SK-N-SH (cell line): ENCODE results near the gene FAM174B. TPM values are rescaled to one million over a fixed set of nuclear protein-coding genes. Genes with fewer than 3 reads are reported as not detected.

ENCODE experiments used
- CTCF ChIA-PET: fragments of 300-600, 350-600 bp; formaldehyde crosslinking; extraction: SDS; loops from one replicate; lab custom pipeline; 2021; lab: Yijun Ruan, JAX
- POLR2A ChIA-PET: fragments of 350-600 bp; sonication (Branson Sonifier 250); formaldehyde crosslinking; extraction: SDS; loops from one replicate; lab custom pipeline; 2020; ENCODE audit warnings: antibody characterized with exemption, inconsistent platforms; lab: Yijun Ruan, JAX
- DNase-seq: peaks from one replicate; pipeline ENCODE4 v3.0.0; 2012
- H2AFZ ChIP-seq: fragments of 200-600 bp; sonication (generic); 2 replicates; pipeline ENCODE4 v1.8.1; 2016; ENCODE audit warnings: antibody characterized with exemption, mild to moderate bottlenecking, low read depth
- H3F3A ChIP-seq: fragments of 200-600 bp; sonication (generic); replicated peaks from 2 replicates; pipeline ENCODE3; 2016; ENCODE audit warnings: antibody characterized with exemption, mild to moderate bottlenecking; ENCODE audit not compliant: insufficient read depth
- H3K27ac ChIP-seq, 2 experiments: fragments of 200-500 bp in 1 of 2; fragments of 200-600 bp in 1 of 2; sonication (Bioruptor generic) in 1 of 2; sonication (generic), shearing (Covaris generic) in 1 of 2; 2 replicates each; pipeline versions ENCODE4 v1.5.1 to v1.6.1; 2014 to 2016; ENCODE audit warnings: low read depth in 2 of 2, inconsistent platforms in 1 of 2, low read length in 1 of 2, mild to moderate bottlenecking in 1 of 2, mixed read lengths in 1 of 2
- H3K27me3 ChIP-seq: fragments of 200-600 bp; sonication (generic), shearing (Covaris generic); 2 replicates; pipeline ENCODE4 v1.6.1; 2016; ENCODE audit warnings: mixed run types; ENCODE audit not compliant: insufficient read depth
- H3K36me3 ChIP-seq, 2 experiments: fragments of 200-500 bp in 1 of 2; fragments of 200-600 bp in 1 of 2; sonication (Bioruptor generic) in 1 of 2; sonication (generic) in 1 of 2; replicated peaks in 1 of 2; 2 replicates each; pipeline versions ENCODE3 to v1.5.1; 2014 to 2016; ENCODE audit warnings: low read length in 1 of 2, mild to moderate bottlenecking in 1 of 2; ENCODE audit not compliant: insufficient read depth in 2 of 2, control insufficient read depth in 1 of 2
- H3K4me1 ChIP-seq, 2 experiments: fragments of 200-500 bp in 1 of 2; fragments of 200-600 bp in 1 of 2; sonication (Bioruptor generic) in 1 of 2; sonication (generic), shearing (Covaris generic) in 1 of 2; 2 replicates each; pipeline versions ENCODE4 v1.5.1 to v1.6.1; 2014 to 2016; ENCODE audit warnings: low read depth in 1 of 2, low read length in 1 of 2, mixed run types in 1 of 2; ENCODE audit not compliant: insufficient read depth in 2 of 2, control insufficient read depth in 1 of 2
- H3K4me2 ChIP-seq: fragments of 200-600 bp; sonication (generic), shearing (Covaris generic); 2 replicates; pipeline ENCODE4 v1.6.1; 2017; ENCODE audit warnings: mixed run types
- H3K4me3 ChIP-seq, 2 experiments: fragments of 200-500 bp in 1 of 2; fragments of 200-600 bp in 1 of 2; sonication (Bioruptor generic) in 1 of 2; sonication (generic), shearing (Covaris generic) in 1 of 2; 2 replicates each; pipeline versions ENCODE4 v1.5.1 to v1.8.1; 2014 to 2016; ENCODE audit warnings: low read depth in 2 of 2, inconsistent platforms in 1 of 2, low read length in 1 of 2, mild to moderate bottlenecking in 1 of 2, mixed read lengths in 1 of 2, moderate library complexity in 1 of 2
- H3K79me2 ChIP-seq: fragments of 200-600 bp; sonication (generic); 2 replicates; pipeline ENCODE4 v1.8.1; 2017; ENCODE audit warnings: mild to moderate bottlenecking; ENCODE audit not compliant: insufficient read depth
- H3K9ac ChIP-seq: fragments of 200-600 bp; sonication (generic); 2 replicates; pipeline ENCODE4 v1.6.1; 2017; ENCODE audit warnings: mixed run types
- H3K9me2 ChIP-seq: fragments of 200-600 bp; sonication (generic); 2 replicates; pipeline ENCODE4 v1.6.1; 2017; ENCODE audit warnings: mixed run types
- H3K9me3 ChIP-seq: fragments of 200-600 bp; sonication (generic); 2 replicates; pipeline ENCODE4 v1.6.1; 2017; ENCODE audit warnings: mixed run types, mild to moderate bottlenecking, moderate library complexity
- H4K20me1 ChIP-seq: fragments of 200-600 bp; sonication (generic); 2 replicates; pipeline ENCODE4 v1.6.1; 2017; ENCODE audit warnings: mild to moderate bottlenecking, mixed run types; ENCODE audit not compliant: insufficient read depth
- CHD2 ChIP-seq: fragments of 150-350 bp; IDR thresholded peaks from 2 replicates; pipeline ENCODE4 v1.6.1; 2018; ENCODE audit warnings: low read length; ENCODE audit not compliant: partially characterized antibody
- ELF1 ChIP-seq: IDR thresholded peaks from 2 replicates; pipeline ENCODE4 v1.4.0; 2012
- EP300 ChIP-seq, 2 experiments: IDR thresholded peaks; 2 replicates each; pipeline versions ENCODE4 v1.4.0 to v1.6.1; 2012; ENCODE audit warnings: borderline replicate concordance in 1 of 2, low read depth in 1 of 2, low read length in 1 of 2
- EZH2phosphoT487 ChIP-seq: fragments of 200-600 bp; sonication (generic); IDR thresholded peaks from 2 replicates; pipeline ENCODE4 v1.6.1; 2017; ENCODE audit warnings: low read depth, mixed run types, mild to moderate bottlenecking, antibody characterized with exemption, moderate library complexity, borderline replicate concordance
- FOXJ3 ChIP-seq: sonication (generic); formaldehyde crosslinking; IDR thresholded peaks from 2 replicates; pipeline ENCODE4 v1.5.1; 2020; ENCODE audit warnings: mild to moderate bottlenecking, missing genetic modification reagents
- FOXM1 ChIP-seq: IDR thresholded peaks from 2 replicates; pipeline ENCODE4 v1.4.0; 2012; ENCODE audit warnings: low read depth, mild to moderate bottlenecking
- GATA2 ChIP-seq: sonication (generic); formaldehyde crosslinking; IDR thresholded peaks from 2 replicates; pipeline ENCODE4 v1.5.0; 2020; ENCODE audit warnings: mild to moderate bottlenecking, missing genetic modification reagents
- JUND ChIP-seq: IDR thresholded peaks from 2 replicates; pipeline ENCODE4 v1.4.0; 2012
- MAX ChIP-seq: IDR thresholded peaks from 2 replicates; pipeline ENCODE4 v1.4.0; 2012; ENCODE audit warnings: low read depth
- NFIC ChIP-seq: IDR thresholded peaks from 2 replicates; pipeline ENCODE4 v1.4.0; 2012; ENCODE audit warnings: borderline replicate concordance
- NRF1 ChIP-seq: IDR thresholded peaks from 2 replicates; pipeline ENCODE4 v1.6.1; 2012; ENCODE audit warnings: low read depth, mild to moderate bottlenecking, low read length
- RAD21 ChIP-seq: IDR thresholded peaks from 2 replicates; pipeline ENCODE4 v1.6.1; 2012; ENCODE audit warnings: mild to moderate bottlenecking, low read length
- RCOR1 ChIP-seq: fragments of 150-350 bp; IDR thresholded peaks from 2 replicates; pipeline ENCODE4 v1.6.1; 2017; ENCODE audit warnings: antibody characterized with exemption, low read length
- RXRA ChIP-seq: IDR thresholded peaks from 2 replicates; pipeline ENCODE4 v1.4.0; 2012; ENCODE audit warnings: low read depth, mild to moderate bottlenecking, borderline replicate concordance
- SIN3A ChIP-seq: IDR thresholded peaks from 2 replicates; pipeline ENCODE4 v1.6.1; 2012; ENCODE audit warnings: low read depth, mild to moderate bottlenecking, low read length, moderate library complexity, borderline replicate concordance
- SMC3 ChIP-seq: IDR thresholded peaks from 2 replicates; pipeline ENCODE4 v1.6.1; 2012; ENCODE audit warnings: low read depth, low read length, improper control_type of control experiment
- TAF1 ChIP-seq: IDR thresholded peaks from 2 replicates; pipeline ENCODE4 v1.6.1; 2012; ENCODE audit warnings: low read depth, mild to moderate bottlenecking, low read length, moderate library complexity, borderline replicate concordance
- TEAD4 ChIP-seq: IDR thresholded peaks from 2 replicates; pipeline ENCODE4 v1.4.0; 2012; ENCODE audit warnings: mild to moderate bottlenecking, borderline replicate concordance; ENCODE audit not compliant: insufficient read depth
- USF1 ChIP-seq: IDR thresholded peaks from 2 replicates; pipeline ENCODE4 v1.4.0; 2012; ENCODE audit warnings: low read depth, borderline replicate concordance
- USF2 ChIP-seq: fragments of 150-350 bp; IDR thresholded peaks from 2 replicates; pipeline ENCODE4 v1.6.1; 2017; ENCODE audit warnings: antibody characterized with exemption, low read length, low read depth, borderline replicate concordance
- WGBS: methylation state at CpG from one replicate; pipeline ENCODE4 v1.1.6; 2017; ENCODE audit warnings: low lambda C conversion rate; 5-methylcytosine and 5-hydroxymethylcytosine counted together
- polyA plus RNA-seq, 3 experiments: library from polyadenylated mRNA; depleted of rRNA; stranded (reverse); fragments of >200 nt; gene quantifications; 2 replicates each; pipeline ENCODE4 v1.2.3, GENCODE V29; 2012

FAM174B gene
- polyA plus RNA-seq, 1 of the 3 experiments (the other 2 are of a cell fraction) = 0.30 TPM

- no peaks in the 10 kb centered on the region for H3K9me3 ChIP-seq
- DNase-seq = no peak
- H3K79me2 ChIP-seq = no peaks in the 10 kb centered on the region
- no peak overlapping the region for H2AFZ ChIP-seq
- POLR2A ChIA-PET = no interaction called here
- no peaks in the 10 kb centered on the region for H3K9me2 ChIP-seq
- H3K27ac ChIP-seq = no peak overlapping the region
- no peaks in the 10 kb centered on the region for H3K4me1 ChIP-seq
- CTCF ChIA-PET = no interaction called here
- no peaks in the 10 kb centered on the region for H3K27me3 ChIP-seq
- no peak overlapping the region for H3K4me3 ChIP-seq
- no peak overlapping the region for H3K9ac ChIP-seq
- H4K20me1 ChIP-seq = no peaks in the 10 kb centered on the region
- H3K4me2 ChIP-seq = no peak overlapping the region
- WGBS = 31% methylated on average over 8 of the region's 8 CpGs
- TF ChIP-seq SMC3 = no peak
- TF ChIP-seq EP300 (IDR thresholded peaks at IDR 0.05; ENCODE audit: borderline replicate concordance in 1 of 2, low read depth in 1 of 2, low read length in 1 of 2) = no peak
- no peak for TF ChIP-seq RCOR1
- no peak for TF ChIP-seq USF2
- TF ChIP-seq GATA2 (CRISPR knock-in tag) = no peak
- TF ChIP-seq EZH2phosphoT487 = no peak
- TF ChIP-seq SIN3A = no peak
- TF ChIP-seq CHD2 = no peak
- no peak for TF ChIP-seq USF1
- no peak for TF ChIP-seq FOXM1
- no peak for TF ChIP-seq ELF1
- TF ChIP-seq RXRA = no peak
- no peak for TF ChIP-seq NRF1
- TF ChIP-seq, all 33 proteins: peak for 0
- H3F3A ChIP-seq = no peaks in the 10 kb centered on the region
- no peaks in the 10 kb centered on the region for H3K36me3 ChIP-seq
Observed at GRCh38 chr15:92586383-92586942, 69.1 kb downstream of the FAM174B start.

GRCh38 chr15:92584105-92584504 is 71.5 kb downstream of the FAM174B start:
- Histone ChIP-seq H2AFZ (no peak overlapping the region), H3K27ac (no peak overlapping the region), H3K79me2 (no peaks in the 10 kb centered on the region), H3K36me3 (no peaks in the 10 kb centered on the region), H3K9me3 (no peaks in the 10 kb centered on the region), H3K27me3 (no peaks in the 10 kb centered on the region), H3K4me1 (no peaks in the 10 kb centered on the region), H3K4me3 (no peak overlapping the region), H3K9ac (no peak overlapping the region), H3K4me2 (no peak overlapping the region), H3K9me2 (no peaks in the 10 kb centered on the region), H4K20me1 (no peaks in the 10 kb centered on the region), H3F3A (no peaks in the 10 kb centered on the region)
- ChIA-PET POLR2A (no interaction called here), CTCF (interaction anchor here (1.5 kb wide), 1 partner anchor 130 kb away, joined by 3 read pairs; no protein-coding TSS in a partner anchor)
- no peak for DNase-seq
- 29% methylated on average over 4 of the region's 4 CpGs for WGBS
- no peak for TF ChIP-seq FOXJ3 (CRISPR knock-in tag)
- no peak for TF ChIP-seq RCOR1
- no peak for TF ChIP-seq RAD21
- no peak for TF ChIP-seq USF2
- TF ChIP-seq MAX = no peak
- TF ChIP-seq TAF1 = no peak
- TF ChIP-seq TEAD4 = no peak
- TF ChIP-seq NFIC = no peak
- no peak for TF ChIP-seq JUND
- TF ChIP-seq SIN3A = no peak
- no peak for TF ChIP-seq NRF1
